Measurements from ENCODE around the gene SENP2.

SENP2 gene

DNA sequence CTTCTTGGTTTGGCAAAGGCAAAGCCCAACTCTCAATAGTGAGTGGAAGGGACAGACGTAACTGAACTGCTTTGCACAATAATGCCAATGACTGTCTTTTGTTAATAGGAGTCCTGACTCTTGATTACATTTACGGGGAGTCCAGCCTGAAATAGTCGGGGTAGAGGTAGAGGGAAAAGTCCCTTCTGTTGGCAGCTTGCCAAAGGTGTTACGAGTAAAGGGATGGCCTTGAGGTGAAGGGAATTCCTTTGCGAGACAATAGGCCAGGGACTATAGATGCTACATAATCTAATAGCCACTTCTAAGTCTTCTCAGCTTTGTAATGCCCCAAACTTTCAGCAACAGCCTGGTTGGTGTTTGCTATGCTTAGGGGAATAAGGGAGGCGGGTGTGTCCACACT is 2.2 kb upstream of the SENP2 start:
- no peak for TF ChIP-seq CTCF (IDR thresholded peaks at IDR 0.05; ENCODE audit: low read depth, low read length)
- H3K4me3 ChIP-seq (replicated peaks in 1 of 2; ENCODE audit: low read depth in 2 of 2, low read length in 2 of 2): no peak overlapping the region
- DNase-seq (ENCODE audit: low read depth in 2 of 2): no peak

GRCh38 chr3:185584686-185585085 is 1.4 kb upstream of the SENP2 start:
- H3K4me3 ChIP-seq (replicated peaks in 1 of 2; ENCODE audit: low read depth in 2 of 2, low read length in 2 of 2): no peak overlapping the region
- DNase-seq (ENCODE audit: low read depth in 2 of 2): no peak
- no peak for TF ChIP-seq CTCF (IDR thresholded peaks at IDR 0.05; ENCODE audit: low read depth, low read length)

DNA sequence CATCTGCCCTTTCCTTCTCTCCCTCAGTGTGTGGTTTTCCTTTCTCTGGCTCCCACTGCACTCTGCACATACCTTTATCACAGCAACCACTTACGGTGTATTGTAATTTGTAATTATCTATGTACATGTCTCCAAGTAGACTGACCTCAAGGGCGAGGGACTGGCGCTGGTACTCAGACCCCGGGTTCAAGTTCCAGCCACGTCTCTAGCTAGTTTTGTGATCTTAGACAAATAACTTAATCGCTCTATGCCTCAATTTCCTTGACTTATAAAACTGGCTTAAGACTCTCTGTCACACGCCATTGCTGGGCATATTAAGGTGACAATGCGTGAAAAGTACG is 607 bp upstream of the SENP2 start:
- H3K4me3 ChIP-seq (replicated peaks in 1 of 2; ENCODE audit: low read depth in 2 of 2, low read length in 2 of 2): peak overlapping the region; percentile 53 to 98
- no peak for DNase-seq (ENCODE audit: low read depth in 2 of 2)
- TF ChIP-seq CTCF (IDR thresholded peaks at IDR 0.05; ENCODE audit: low read depth, low read length): no peak

DNA sequence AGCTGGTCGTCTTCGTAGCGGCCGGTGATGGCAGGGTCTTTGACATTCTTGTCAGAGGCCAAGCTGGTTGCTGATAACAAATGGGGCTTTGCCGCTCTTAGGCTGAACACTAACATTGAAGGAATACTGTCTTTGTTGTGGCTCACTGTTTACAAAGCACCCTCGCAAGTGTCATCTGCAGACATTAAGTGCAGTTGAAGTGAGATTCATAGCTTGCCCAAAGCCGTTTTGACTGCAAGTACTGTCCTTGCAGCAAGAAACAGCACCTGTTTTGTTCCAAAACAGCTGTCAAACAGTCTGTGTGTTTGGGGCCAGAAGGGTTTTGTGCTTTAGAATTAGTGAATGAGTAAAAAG is 568 bp downstream of the SENP2 start:
- peak overlapping the region; percentile 95 to 98 for H3K4me3 ChIP-seq (replicated peaks in 1 of 2; ENCODE audit: low read depth in 2 of 2, low read length in 2 of 2)
- no peak for TF ChIP-seq CTCF (IDR thresholded peaks at IDR 0.05; ENCODE audit: low read depth, low read length)
- no peak for DNase-seq (ENCODE audit: low read depth in 2 of 2)

DNA sequence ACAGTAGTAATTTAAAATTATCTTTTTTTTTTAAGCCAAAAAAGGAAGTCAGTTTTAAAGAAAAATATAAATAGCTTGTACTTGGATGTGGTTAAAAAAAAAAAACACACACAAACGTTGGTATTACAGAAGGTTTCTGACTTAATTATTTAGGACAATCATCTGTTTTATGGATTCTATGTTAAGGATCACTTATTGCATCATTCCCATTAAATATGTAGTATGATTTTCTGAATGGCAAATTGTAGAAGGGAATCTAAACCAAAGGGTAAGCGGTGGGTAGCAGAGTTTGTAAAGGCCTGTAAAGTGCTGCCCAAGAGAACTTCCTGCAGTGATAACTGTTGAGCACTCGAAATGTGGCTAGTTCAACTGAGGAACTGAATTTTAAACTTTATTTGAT is 8.0 kb downstream of the SENP2 start:
- TF ChIP-seq CTCF (IDR thresholded peaks at IDR 0.05; ENCODE audit: low read depth, low read length): no peak
- H3K4me3 ChIP-seq (replicated peaks in 1 of 2; ENCODE audit: low read depth in 2 of 2, low read length in 2 of 2): no peak overlapping the region
- DNase-seq (ENCODE audit: low read depth in 2 of 2): no peak

GRCh38 chr3:185595526-185595925 is 9.4 kb downstream of the SENP2 start:
- no peak for DNase-seq (ENCODE audit: low read depth in 2 of 2)
- no peak overlapping the region for H3K4me3 ChIP-seq (replicated peaks in 1 of 2; ENCODE audit: low read depth in 2 of 2, low read length in 2 of 2)
- TF ChIP-seq CTCF (IDR thresholded peaks at IDR 0.05; ENCODE audit: low read depth, low read length): no peak

DNA sequence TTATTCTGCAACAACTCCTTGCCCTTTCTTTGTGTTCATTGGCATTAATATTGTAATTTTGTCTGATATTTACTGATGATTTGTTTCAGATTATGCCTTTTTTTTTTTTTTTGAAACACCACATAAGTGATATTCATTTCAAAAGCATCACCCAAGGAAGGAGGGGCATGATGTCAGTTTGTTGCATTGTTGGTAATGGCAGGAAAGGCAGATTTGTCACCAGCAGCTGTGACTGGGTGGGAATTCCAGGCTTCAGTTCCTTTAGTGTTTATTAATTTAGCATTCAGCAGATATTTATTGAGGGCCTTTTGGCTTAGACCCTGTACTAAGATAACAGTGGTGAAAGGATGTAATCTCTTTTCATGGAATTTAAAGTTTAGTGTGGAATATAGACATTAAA is 19.5 kb downstream of the SENP2 start:
- no peak overlapping the region for H3K4me3 ChIP-seq (replicated peaks in 1 of 2; ENCODE audit: low read depth in 2 of 2, low read length in 2 of 2)
- no peak for TF ChIP-seq CTCF (IDR thresholded peaks at IDR 0.05; ENCODE audit: low read depth, low read length)
- no peak for DNase-seq (ENCODE audit: low read depth in 2 of 2)

Measured in cardiac fibroblast (primary cell).